ENCODE measurements around the gene MRPL20. TPM values are rescaled to one million over a fixed set of nuclear protein-coding genes. Genes with fewer than 3 reads are reported as not detected.
"Not testable (repeated sequence)": the region's sequence is repeated elsewhere in the genome, so short reads cannot be mapped to it uniquely, and the experiment has no call there.

MRPL20 gene
- total RNA-seq, 4 donors from 2014 or later: 34.3 to 114 (median 65.1) TPM

DNA sequence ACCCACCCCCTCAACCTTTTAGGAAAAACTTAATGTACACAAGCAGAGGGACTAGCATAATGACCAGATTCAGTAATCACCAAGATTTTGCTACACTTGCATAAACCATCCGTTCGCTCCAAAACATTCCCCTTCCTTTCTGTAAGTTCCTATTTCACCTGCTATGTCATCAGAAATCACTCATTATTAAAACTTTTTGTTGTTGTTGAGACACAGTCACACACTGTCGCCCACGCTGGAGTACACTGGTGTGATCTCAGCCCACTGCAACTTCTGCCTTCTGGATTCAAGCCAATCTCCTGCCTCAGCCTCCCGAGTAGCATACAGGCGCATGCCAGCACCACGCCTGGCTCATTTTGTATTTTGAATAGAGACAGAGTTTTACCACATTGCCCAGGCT lies 3.4 kb downstream of the MRPL20 start:
- Histone ChIP-seq H3K4me3 (no peak overlapping the region), H3K27ac (no peak overlapping the region), H3K9me3 (no peaks in the 10 kb centered on the region), H3K4me1 (peaks cover 14 to 19% of the 10 kb centered on the region in 2 donors), H3K27me3 (no peaks in the 10 kb centered on the region), H3K36me3 (no peaks in the 10 kb centered on the region)
- no peak for DNase-seq
- intact Hi-C loops (cut with DNase I; ENCODE audit: low total_unique reads): no loop called here
- TF ChIP-seq, protein P1, sequence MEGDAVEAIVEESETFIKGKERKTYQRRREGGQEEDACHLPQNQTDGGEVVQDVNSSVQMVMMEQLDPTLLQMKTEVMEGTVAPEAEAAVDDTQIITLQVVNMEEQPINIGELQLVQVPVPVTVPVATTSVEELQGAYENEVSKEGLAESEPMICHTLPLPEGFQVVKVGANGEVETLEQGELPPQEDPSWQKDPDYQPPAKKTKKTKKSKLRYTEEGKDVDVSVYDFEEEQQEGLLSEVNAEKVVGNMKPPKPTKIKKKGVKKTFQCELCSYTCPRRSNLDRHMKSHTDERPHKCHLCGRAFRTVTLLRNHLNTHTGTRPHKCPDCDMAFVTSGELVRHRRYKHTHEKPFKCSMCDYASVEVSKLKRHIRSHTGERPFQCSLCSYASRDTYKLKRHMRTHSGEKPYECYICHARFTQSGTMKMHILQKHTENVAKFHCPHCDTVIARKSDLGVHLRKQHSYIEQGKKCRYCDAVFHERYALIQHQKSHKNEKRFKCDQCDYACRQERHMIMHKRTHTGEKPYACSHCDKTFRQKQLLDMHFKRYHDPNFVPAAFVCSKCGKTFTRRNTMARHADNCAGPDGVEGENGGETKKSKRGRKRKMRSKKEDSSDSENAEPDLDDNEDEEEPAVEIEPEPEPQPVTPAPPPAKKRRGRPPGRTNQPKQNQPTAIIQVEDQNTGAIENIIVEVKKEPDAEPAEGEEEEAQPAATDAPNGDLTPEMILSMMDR (IDR thresholded peaks at IDR 0.05): no peak
- TF ChIP-seq POLR2A (IDR thresholded peaks at IDR 0.05): no peak

DNA sequence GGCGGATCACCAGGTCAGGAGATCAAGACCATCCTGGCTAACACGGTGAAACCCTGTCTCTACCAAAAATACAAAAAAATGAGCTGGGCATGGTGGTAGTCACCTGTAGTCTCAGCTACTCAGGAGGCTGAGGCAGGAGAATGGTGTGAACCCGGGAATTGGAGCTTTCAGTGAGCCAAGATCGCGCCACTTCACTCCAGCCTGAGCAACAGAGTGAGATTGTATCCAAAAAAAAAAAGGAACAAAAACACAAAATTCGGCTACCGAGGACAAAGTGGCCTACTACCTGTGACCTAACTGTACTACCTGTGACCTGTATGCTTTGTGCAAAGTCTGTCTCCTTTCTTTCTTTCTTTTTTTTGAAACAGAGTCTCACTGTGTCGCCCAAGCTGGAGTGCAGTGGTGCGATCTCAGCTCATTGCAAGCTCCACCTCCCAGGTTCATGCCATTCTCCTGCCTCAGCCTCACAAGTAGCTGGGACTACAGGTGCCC lies 4.1 kb downstream of the MRPL20 start:
- H3K36me3 ChIP-seq; H3K27me3 ChIP-seq; H3K4me3 ChIP-seq; H3K9me3 ChIP-seq; intact Hi-C loops (cut with DNase I; ENCODE audit: low total_unique reads); H3K27ac ChIP-seq; DNase-seq: not testable (repeated sequence)
- H3K4me1 ChIP-seq: peaks cover 12 to 19% of the 10 kb centered on the region in 2 donors

DNA sequence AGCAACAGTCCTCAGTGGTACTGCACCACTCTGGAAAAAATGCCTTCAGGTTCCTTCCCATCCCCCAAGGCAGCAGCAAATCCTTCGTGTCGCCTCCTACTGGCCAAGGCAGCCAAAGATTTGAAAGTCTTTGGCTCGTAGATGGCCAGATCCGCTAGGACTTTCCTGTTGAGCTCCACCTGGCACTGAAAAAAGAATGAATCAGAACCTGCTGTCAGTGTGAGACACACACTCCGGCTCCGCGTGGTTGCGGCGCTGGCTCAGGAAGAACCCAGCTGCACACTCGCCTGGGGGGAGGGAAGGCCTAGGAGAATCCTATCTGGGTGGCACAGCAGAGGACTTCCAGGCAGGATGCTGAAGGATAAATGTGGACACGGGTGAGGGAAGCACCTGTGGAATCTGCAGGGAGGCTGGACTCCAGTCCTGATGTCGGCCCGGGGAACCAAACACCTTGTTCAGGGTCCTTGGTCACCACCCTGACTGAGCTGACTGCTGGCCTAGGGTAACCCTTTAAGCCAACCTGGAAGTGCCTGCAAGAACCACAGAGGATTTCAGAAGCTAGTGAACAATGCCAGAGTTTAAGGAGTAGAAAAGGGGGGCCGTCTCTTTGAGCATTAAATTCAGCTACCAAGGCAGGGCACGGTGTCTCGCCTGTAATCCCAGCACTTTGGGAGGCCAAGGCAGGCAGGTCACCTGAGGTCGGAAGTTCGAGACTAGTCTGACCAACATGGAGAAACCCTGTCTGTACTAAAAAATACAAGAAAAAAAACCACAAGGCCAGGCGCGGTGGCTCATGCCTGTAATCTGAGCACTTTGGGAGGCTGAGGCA lies 4.8 kb downstream of the MRPL20 start:
- DNase-seq: no peak
- intact Hi-C loops (cut with DNase I; ENCODE audit: low total_unique reads): no loop called here
- Histone ChIP-seq H3K27ac (no peak overlapping the region), H3K27me3 (no peaks in the 10 kb centered on the region), H3K4me1 (peaks cover 17 to 25% of the 10 kb centered on the region in 2 donors), H3K36me3 (no peaks in the 10 kb centered on the region), H3K9me3 (no peaks in the 10 kb centered on the region), H3K4me3 (no peak overlapping the region)
- no peak for TF ChIP-seq POLR2A (IDR thresholded peaks at IDR 0.05)
- TF ChIP-seq, protein P1 (IDR thresholded peaks at IDR 0.05): peak in 2 of 4 experiments; percentile 6 to 16

DNA sequence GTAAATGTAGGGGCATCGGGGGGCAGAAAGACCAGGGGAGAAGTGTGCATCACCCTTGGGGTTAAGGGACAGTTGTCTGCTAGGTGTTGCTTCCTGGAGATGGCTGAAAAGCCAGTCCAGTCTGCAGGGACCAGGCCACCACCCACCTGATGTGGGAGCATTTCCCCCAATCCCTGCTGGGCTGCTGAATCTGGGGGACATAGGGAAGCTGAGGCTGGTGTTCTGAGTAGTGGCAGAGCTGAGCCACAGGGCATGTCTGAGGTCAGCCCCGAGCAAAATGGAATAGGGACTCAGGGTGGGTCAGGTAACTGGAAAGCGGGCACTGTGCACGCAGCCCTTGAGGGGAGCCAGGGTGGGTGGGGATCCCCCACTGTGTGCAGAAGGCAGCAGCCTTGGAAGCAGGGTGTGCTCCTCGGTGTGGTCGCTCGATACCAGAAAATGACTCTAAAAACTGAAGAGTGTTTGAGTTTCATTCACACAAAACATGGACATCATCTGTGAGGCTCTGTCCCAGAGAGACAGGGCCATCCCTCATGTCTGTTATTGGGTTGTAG lies 5.6 kb downstream of the MRPL20 start:
- no peak overlapping the region for H3K27ac ChIP-seq

DNA sequence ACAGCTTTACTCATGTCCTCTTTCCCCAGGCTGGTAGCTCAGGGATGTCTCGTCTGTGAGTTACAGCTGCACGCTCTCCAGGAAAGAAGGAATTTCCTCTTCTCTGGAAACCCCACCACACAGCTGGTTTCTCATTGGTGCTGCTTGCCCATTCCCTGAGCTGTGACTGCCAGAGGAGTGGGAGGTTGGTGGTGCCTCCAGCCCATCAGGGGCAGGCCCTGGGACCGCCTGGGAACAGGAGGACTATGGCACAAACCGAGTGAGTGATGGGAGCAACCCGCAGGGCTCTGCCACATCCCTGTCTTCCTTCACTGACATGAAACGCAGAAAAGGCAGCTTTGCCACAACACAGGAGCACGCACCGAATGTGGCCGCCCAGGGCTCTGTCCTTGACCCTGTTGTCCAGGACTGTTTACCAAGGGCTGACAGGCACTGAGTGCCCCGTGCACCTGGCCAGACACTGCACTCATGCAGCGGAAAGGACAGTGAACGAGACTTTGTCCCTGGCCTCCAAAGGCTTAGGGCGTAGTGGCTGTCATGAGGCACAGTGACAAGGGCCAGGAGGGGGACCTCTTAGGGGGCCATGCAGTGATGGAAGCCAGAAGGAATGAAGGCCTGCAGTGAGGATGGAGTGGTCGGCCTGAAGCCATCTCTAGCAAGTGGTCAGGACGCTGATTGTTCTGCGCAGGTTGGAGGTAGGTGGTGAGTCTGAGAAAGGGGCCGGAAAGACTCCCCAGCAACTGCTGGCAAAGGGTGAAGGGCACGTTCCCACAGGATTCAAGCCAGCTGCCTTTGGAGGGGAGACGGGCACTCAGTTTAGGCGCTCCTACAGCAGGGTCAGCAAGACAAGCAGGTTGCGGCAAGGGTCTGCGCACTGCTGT lies 6.3 kb downstream of the MRPL20 start:
- H3K27ac ChIP-seq: no peak overlapping the region
- H3K4me3 ChIP-seq: no peak overlapping the region
- peaks cover 11 to 25% of the 10 kb centered on the region in 2 donors for H3K4me1 ChIP-seq
- no peaks in the 10 kb centered on the region for H3K9me3 ChIP-seq
- no peaks in the 10 kb centered on the region for H3K36me3 ChIP-seq
- intact Hi-C loops (cut with DNase I; ENCODE audit: low total_unique reads): no loop called here
- no peak for DNase-seq
- H3K27me3 ChIP-seq: no peaks in the 10 kb centered on the region
- TF ChIP-seq, protein P1 (IDR thresholded peaks at IDR 0.05): no peak
- no peak for TF ChIP-seq POLR2A (IDR thresholded peaks at IDR 0.05)

More for the DNA sequence above, 5.6 kb downstream of the MRPL20 start:
- intact Hi-C loops (cut with DNase I; ENCODE audit: low total_unique reads): no loop called here
- H3K4me3 ChIP-seq: no peak overlapping the region
- H3K9me3 ChIP-seq: no peaks in the 10 kb centered on the region
- H3K27me3 ChIP-seq: no peaks in the 10 kb centered on the region
- no peak for DNase-seq
- TF ChIP-seq POLR2A (IDR thresholded peaks at IDR 0.05): no peak
- TF ChIP-seq, protein P1 (IDR thresholded peaks at IDR 0.05): no peak
- H3K4me1 ChIP-seq: peaks cover 17 to 25% of the 10 kb centered on the region in 2 donors
- no peaks in the 10 kb centered on the region for H3K36me3 ChIP-seq
